ENCODE measurements around the gene UBXN11.

UBXN11 gene

GRCh38 chr1:26349188-26349876, 42.9 kb upstream of the UBXN11 start:
- Histone ChIP-seq H3K4me1 (no peaks in the 10 kb centered on the region), H3K4me3 (ENCODE audit: low read depth, low read length) (no peak overlapping the region), H3K9me3 (no peaks in the 10 kb centered on the region), H3K36me3 (no peaks in the 10 kb centered on the region), H3K27me3 (no peaks in the 10 kb centered on the region)
- no peak for TF ChIP-seq CTCF (IDR thresholded peaks at IDR 0.05; ENCODE audit: low read depth, low read length)
- DNase-seq, result no peak

GRCh38 chr1:26346274-26347033, 40.0 kb upstream of the UBXN11 start:
- DNase-seq, result no peak
- H3K4me1 ChIP-seq, result no peaks in the 10 kb centered on the region
- TF ChIP-seq CTCF (IDR thresholded peaks at IDR 0.05; ENCODE audit: low read depth, low read length), result no peak
- no peaks in the 10 kb centered on the region for H3K27me3 ChIP-seq
- H3K9me3 ChIP-seq, result no peaks in the 10 kb centered on the region
- H3K36me3 ChIP-seq, result no peaks in the 10 kb centered on the region
- no peak overlapping the region for H3K4me3 ChIP-seq (ENCODE audit: low read depth, low read length)

- TF ChIP-seq CTCF (IDR thresholded peaks at IDR 0.05; ENCODE audit: low read depth, low read length), result no peak
- Histone ChIP-seq H3K4me3 (ENCODE audit: low read depth, low read length) (no peak overlapping the region), H3K9me3 (no peaks in the 10 kb centered on the region), H3K4me1 (no peaks in the 10 kb centered on the region), H3K36me3 (no peaks in the 10 kb centered on the region), H3K27me3 (no peaks in the 10 kb centered on the region)
- DNase-seq, result no peak
Observed at GRCh38 chr1:26345718-26346117, 39.3 kb upstream of the UBXN11 start.

- no peaks in the 10 kb centered on the region for H3K4me1 ChIP-seq
- no peaks in the 10 kb centered on the region for H3K36me3 ChIP-seq
- H3K4me3 ChIP-seq (ENCODE audit: low read depth, low read length), result no peak overlapping the region
- no peak for TF ChIP-seq CTCF (IDR thresholded peaks at IDR 0.05; ENCODE audit: low read depth, low read length)
- no peaks in the 10 kb centered on the region for H3K27me3 ChIP-seq
- no peaks in the 10 kb centered on the region for H3K9me3 ChIP-seq
- no peak for DNase-seq
Observed at GRCh38 chr1:26344147-26344920, 37.9 kb upstream of the UBXN11 start.

- no peak for DNase-seq
- Histone ChIP-seq H3K4me3 (ENCODE audit: low read depth, low read length) (no peak overlapping the region), H3K36me3 (no peaks in the 10 kb centered on the region), H3K9me3 (no peaks in the 10 kb centered on the region), H3K4me1 (no peaks in the 10 kb centered on the region), H3K27me3 (no peaks in the 10 kb centered on the region)
- no peak for TF ChIP-seq CTCF (IDR thresholded peaks at IDR 0.05; ENCODE audit: low read depth, low read length)
Observed at GRCh38 chr1:26340047-26340481, 33.6 kb upstream of the UBXN11 start.
